ACHN (cell line): ENCODE results near the gene SUGP1.
"Not testable (repeated sequence)": the region's sequence is repeated elsewhere in the genome, so short reads cannot be mapped to it uniquely, and the experiment has no call there.

Experiments used
- DNase-seq: peaks from one replicate; pipeline ENCODE4 v3.0.0-alpha.2; 2015
- in situ Hi-C: cut with HindIII; loops from 2 replicates; pipeline ENCODE4 v1.10.0; 2017; ENCODE audit warnings: low sequenced_read_pairs, low pct_ligation_motif_present, low pct_unique_long_range_greater_than_20kb

SUGP1 gene

GRCh38 chr19:19256072-19256969 is 64.0 kb downstream of the SUGP1 start:
- in situ Hi-C loops: no loop called here
- DNase-seq: no peak

GRCh38 chr19:19253409-19253808 is 66.9 kb downstream of the SUGP1 start:
- in situ Hi-C loops, DNase-seq: not testable (repeated sequence)

GRCh38 chr19:19250196-19250801 is 70.0 kb downstream of the SUGP1 start:
- no peak for DNase-seq
- in situ Hi-C loops: no loop called here

- DNase-seq: no peak
- in situ Hi-C loops: no loop called here
Measured at GRCh38 chr19:19240476-19240875, 79.8 kb downstream of the SUGP1 start.

- in situ Hi-C loops: no loop called here
- no peak for DNase-seq
Measured at GRCh38 chr19:19239675-19240074, 80.6 kb downstream of the SUGP1 start.

GRCh38 chr19:19238126-19238894 is 82.0 kb downstream of the SUGP1 start:
- in situ Hi-C loops: no loop called here
- DNase-seq: no peak

GRCh38 chr19:19236173-19236572 is 84.1 kb downstream of the SUGP1 start:
- DNase-seq: no peak
- in situ Hi-C loops: no loop called here

GRCh38 chr19:19234220-19234816 is 86.0 kb downstream of the SUGP1 start:
- in situ Hi-C loops: no loop called here
- DNase-seq: no peak

GRCh38 chr19:19232261-19232721 is 88.0 kb downstream of the SUGP1 start:
- in situ Hi-C loops: no loop called here

GRCh38 chr19:19230999-19231398 is 89.3 kb downstream of the SUGP1 start:
- in situ Hi-C loops: no loop called here

More at GRCh38 chr19:19232261-19232721, 88.0 kb downstream of the SUGP1 start:
- DNase-seq: no peak

GRCh38 chr19:19229701-19230100 is 90.6 kb downstream of the SUGP1 start:
- in situ Hi-C loops: no loop called here
- no peak for DNase-seq

More at GRCh38 chr19:19230999-19231398, 89.3 kb downstream of the SUGP1 start:
- DNase-seq: no peak

- DNase-seq: no peak
- in situ Hi-C loops: no loop called here
Measured at GRCh38 chr19:19227217-19227616, 93.1 kb downstream of the SUGP1 start.

- no peak for DNase-seq
- in situ Hi-C loops: no loop called here
Measured at GRCh38 chr19:19226663-19227062, 93.6 kb downstream of the SUGP1 start.

GRCh38 chr19:19226204-19226603 is 94.1 kb downstream of the SUGP1 start:
- in situ Hi-C loops: no loop called here
- no peak for DNase-seq
